ENCODE data around the gene R3HDM2. TPM values are rescaled to one million over a fixed set of nuclear protein-coding genes. Genes with fewer than 3 reads are reported as not detected.

Gene R3HDM2
- total and polyA plus RNA-seq, 2 of the 13 experiments (the other 11 are each of a cell fraction or from before 2014, with no cell fraction given), result 11.1 to 23.5 TPM

- TF ChIP-seq ZNF646 (CRISPR knock-in tag; IDR thresholded peaks at IDR 0.05), result no peak
- TF ChIP-seq ZNF589 (CRISPR knock-in tag; conservative IDR thresholded peaks at IDR 0.05), result no peak
- 0 out of 2 replicates have a peak, but pooled peaks have one; percentile 17 for TF ChIP-seq THAP7 (CRISPR knock-in tag; IDR thresholded peaks at IDR 0.05)
- TF ChIP-seq MAFF (IDR thresholded peaks at IDR 0.05; ENCODE audit: low read depth, low read length), result no peak
- TF ChIP-seq DDIT3 (CRISPR knock-in tag; IDR thresholded peaks at IDR 0.05), result no peak
- no peak for TF ChIP-seq ZMAT5 (CRISPR knock-in tag; IDR thresholded peaks at IDR 0.05; ENCODE audit: borderline replicate concordance, low read depth)
- peak; percentile 73 for TF ChIP-seq HDAC1 (CRISPR knock-in tag; IDR thresholded peaks at IDR 0.05)
- peak; percentile 60; the same call in 1 of the 2 replicates for TF ChIP-seq ZNF816 (CRISPR knock-in tag; IDR thresholded peaks at IDR 0.05; ENCODE audit: borderline replicate concordance)
- TF ChIP-seq PHF21A (CRISPR knock-in tag; IDR thresholded peaks at IDR 0.05), result peak; percentile 36; the same call in 1 of the 2 replicates
- TF ChIP-seq ZNF280B (CRISPR knock-in tag; IDR thresholded peaks at IDR 0.05; ENCODE audit: borderline replicate concordance), result peak; percentile 81
- TF ChIP-seq ZNF577 (CRISPR knock-in tag; IDR thresholded peaks at IDR 0.05; ENCODE audit: borderline replicate concordance, low read depth), result no peak
- peak; percentile 70 for TF ChIP-seq PAXIP1 (CRISPR knock-in tag; conservative IDR thresholded peaks at IDR 0.05)
- no peak for TF ChIP-seq HNRNPUL1 (IDR thresholded peaks at IDR 0.05; ENCODE audit: low read depth, low read length)
- peak; percentile 55; the same call in 1 of the 2 replicates for TF ChIP-seq KDM5B (CRISPR knock-in tag; IDR thresholded peaks at IDR 0.05; ENCODE audit: borderline replicate concordance)
Observed at GRCh38 chr12:57434517-57435223, 3.8 kb upstream of the R3HDM2 start, which contains the start of gene INHBC (continued).
